Heart right ventricle (tissue), 16 donors: ENCODE data around the gene RPS4Y1. TPM values are rescaled to one million over a fixed set of nuclear protein-coding genes. Genes with fewer than 3 reads are reported as not detected.

Experiments
- ATAC-seq, 8 donors: fragments of 200-7000 bp; cut with Tn5 transposase; one replicate each; pipeline ENCODE4 v1.9.1; 2020; ENCODE audit warnings: mild to moderate bottlenecking in 8 of 8, moderate library complexity in 8 of 8, moderate number of reproducible peaks in 1 of 8
- DNase-seq, 2 donors: peaks; one replicate each; pipeline ENCODE4 v3.0.0-alpha.2; 2020
- H3K27ac ChIP-seq, 10 donors: fragments of 200-600 bp; sonication (generic) in 2 of 10; one replicate each; pipeline versions ENCODE4 v1.5.0 to v1.8.0; 2020 to 2022; ENCODE audit warnings: mild to moderate bottlenecking in 3 of 10
- H3K27me3 ChIP-seq, 7 donors: fragments of 200-600 bp; one replicate each; pipeline ENCODE4 v1.8.0; 2021 to 2022; ENCODE audit warnings: mild to moderate bottlenecking in 2 of 7
- H3K36me3 ChIP-seq, 9 donors: fragments of 200-600 bp; sonication (generic) in 1 of 9; one replicate each; pipeline versions ENCODE4 v1.5.0 to v1.8.0; 2020 to 2022; ENCODE audit warnings: mild to moderate bottlenecking in 2 of 9
- H3K4me1 ChIP-seq, 9 donors: fragments of 200-600 bp; sonication (generic) in 1 of 9; one replicate each; pipeline versions ENCODE4 v1.5.0 to v1.8.0; 2020 to 2022; ENCODE audit warnings: mild to moderate bottlenecking in 4 of 9
- H3K4me3 ChIP-seq, 10 donors: fragments of 200-600 bp; sonication (generic) in 2 of 10; one replicate each; pipeline versions ENCODE4 v1.5.0 to v1.8.0; 2020 to 2022; ENCODE audit warnings: mild to moderate bottlenecking in 7 of 10, moderate library complexity in 2 of 10
- H3K9me3 ChIP-seq, 11 donors: fragments of 200-600 bp in 10 of 11; sonication (generic) in 2 of 11; one replicate each; pipeline versions ENCODE4 v1.5.0 to v1.8.0; 2013 to 2022; ENCODE audit warnings: mild to moderate bottlenecking in 2 of 11, control low read depth in 1 of 11, moderate library complexity in 1 of 11
- WGBS, 2 donors: extraction: QIAGEN DNeasy Blood & Tissue Kit; methylation state at CpG; one replicate each; pipeline ENCODE4 v1.1.7; 2013; ENCODE audit warnings: inconsistent platforms in 1 of 2; 5-methylcytosine and 5-hydroxymethylcytosine counted together
- intact Hi-C, 10 donors: fragments of 100-400 bp; cut with DNase I; formaldehyde crosslinking; loops; one replicate each; pipeline versions ENCODE4 v1.11.1 to v1.14.2; 2022
- polyA plus RNA-seq, 2 donors: library from polyadenylated mRNA; stranded (reverse); fragments of 200-250 nt; gene quantifications; one replicate each; pipeline ENCODE4 v1.2.3, GENCODE V29; 2013
- total RNA-seq, 10 donors: library from RNA; stranded (reverse); fragmentation: NEBNext Ultra II Directional in 3 of 10; extraction: Animal tissue kit (Norgen Biotek cat#: 25700) in 3 of 10; gene quantifications; one replicate each; pipeline versions ENCODE4 v1.2.1 to v1.2.4, GENCODE V29; 2021 to 2023
- TF ChIP-seq, protein P1 (sequence below), 9 donors: fragments of 200-600 bp; sonication (generic) in 2 of 9; IDR thresholded peaks; one replicate each; pipeline versions ENCODE4 v1.5.0 to v1.8.0; 2021 to 2022; ENCODE audit warnings: antibody characterized with exemption in 9 of 9, mild to moderate bottlenecking in 5 of 9, moderate library complexity in 1 of 9
- donor health status: Arrhythmogenic right ventricular cardiomyopathy.
- donor health status: ischemic (EF 13 %, LVEDD 7.1; RV severe dilation, severe dysfunction).
- donor health status: healthy with polysubstance abuse.
- donor health status: DM: no; HTN: yes; CAD: no.
- donor health status: DM: no; HTN: no; CAD: no.
- donor health status: ischemic (EF 25% LVEDD 6.9; RV normal size, moderate dysfunction).
- donor health status: ischemic (EF 25% LVEDD 5.7; RV mildly dilated, moderate dysfunction).
- donor health status: healthy.
- donor health status: DM: yes; HTN: yes; CAD: no.
- donor health status: Ischemic cardiomyopathy.
- donor health status: ischemic (EF 35%, LVEDD 5.7; RV mildly dilated, moderate dysfunction).
- donor health status: nonischemic (EF 11% LVEDD 7.7; RV severe dilation, severe dysfunction).
- donor health status: DM: yes; HTN: yes; CAD: no.
- donor health status: PGD.
- donor health status: ischemic (EF 29% LVEDD 5.4; RV normal size, mild dysfunction).
- donor health status: nonischemic (EF 23%, LVEDD 6.1; RV moderate dilation, normal function).

The RPS4Y1 gene
- total and polyA plus RNA-seq, 12 donors, result 148 to 421 (median 174) TPM; not detected in 3

DNA sequence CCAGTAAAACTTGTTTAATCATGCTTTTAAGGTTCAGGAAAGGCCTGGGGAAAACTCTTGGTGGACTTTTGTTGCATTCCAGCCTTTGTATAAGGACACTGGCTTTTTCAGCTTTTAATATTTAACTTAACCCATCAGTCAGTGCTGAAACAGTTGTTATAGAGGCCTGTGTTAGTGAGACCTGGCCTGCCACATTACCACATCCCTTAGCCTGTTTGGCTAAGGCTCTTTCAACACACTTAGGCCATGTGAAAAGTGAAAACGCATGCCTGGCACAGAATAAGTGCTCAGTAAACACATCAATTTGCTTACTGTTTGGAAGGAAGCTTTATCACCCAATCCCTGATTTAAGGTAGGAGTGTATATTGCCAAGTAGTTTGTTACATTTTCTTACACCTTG, 3.5 kb upstream of the RPS4Y1 start:
- peaks cover 0 to 2% (median 0%) of the 10 kb centered on the region in 9 donors for H3K36me3 ChIP-seq
- peaks cover 0 to 7% (median 0%) of the 10 kb centered on the region in 7 donors for H3K27me3 ChIP-seq
- intact Hi-C loops, result no loop called here
- no peak for ATAC-seq
- no peak overlapping the region for H3K4me3 ChIP-seq
- no peak overlapping the region for H3K27ac ChIP-seq
- WGBS, 2 donors, result 74 to 77% methylated on average over 1 of the region's 1 CpG
- no peak for DNase-seq
- TF ChIP-seq, protein P1, sequence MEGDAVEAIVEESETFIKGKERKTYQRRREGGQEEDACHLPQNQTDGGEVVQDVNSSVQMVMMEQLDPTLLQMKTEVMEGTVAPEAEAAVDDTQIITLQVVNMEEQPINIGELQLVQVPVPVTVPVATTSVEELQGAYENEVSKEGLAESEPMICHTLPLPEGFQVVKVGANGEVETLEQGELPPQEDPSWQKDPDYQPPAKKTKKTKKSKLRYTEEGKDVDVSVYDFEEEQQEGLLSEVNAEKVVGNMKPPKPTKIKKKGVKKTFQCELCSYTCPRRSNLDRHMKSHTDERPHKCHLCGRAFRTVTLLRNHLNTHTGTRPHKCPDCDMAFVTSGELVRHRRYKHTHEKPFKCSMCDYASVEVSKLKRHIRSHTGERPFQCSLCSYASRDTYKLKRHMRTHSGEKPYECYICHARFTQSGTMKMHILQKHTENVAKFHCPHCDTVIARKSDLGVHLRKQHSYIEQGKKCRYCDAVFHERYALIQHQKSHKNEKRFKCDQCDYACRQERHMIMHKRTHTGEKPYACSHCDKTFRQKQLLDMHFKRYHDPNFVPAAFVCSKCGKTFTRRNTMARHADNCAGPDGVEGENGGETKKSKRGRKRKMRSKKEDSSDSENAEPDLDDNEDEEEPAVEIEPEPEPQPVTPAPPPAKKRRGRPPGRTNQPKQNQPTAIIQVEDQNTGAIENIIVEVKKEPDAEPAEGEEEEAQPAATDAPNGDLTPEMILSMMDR (IDR thresholded peaks at IDR 0.05), result no peak
- no peaks in the 10 kb centered on the region for H3K9me3 ChIP-seq
- H3K4me1 ChIP-seq, result peaks cover 0 to 11% (median 0%) of the 10 kb centered on the region in 9 donors

DNA sequence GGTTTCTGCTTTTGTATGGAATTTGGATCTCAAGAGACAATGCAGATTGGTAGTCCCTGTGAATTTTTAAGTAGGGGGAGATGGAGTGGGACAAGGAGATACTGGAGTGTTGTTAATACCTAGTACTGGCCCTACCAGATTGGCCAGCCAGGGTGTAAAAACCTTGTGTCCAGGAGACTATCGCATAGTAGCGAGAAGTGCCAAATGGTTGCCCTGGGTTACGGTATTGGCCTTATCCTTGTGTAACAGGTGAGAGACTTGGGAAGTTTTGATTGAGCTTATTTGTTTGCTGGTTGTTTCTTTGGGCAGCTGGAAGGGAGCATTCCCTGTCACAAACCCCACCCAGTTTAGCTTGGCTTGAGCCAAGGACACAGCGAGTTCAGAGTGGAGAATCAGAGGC, 5.4 kb downstream of the RPS4Y1 start:
- ATAC-seq (no peak), DNase-seq (no peak)
- peaks cover 0 to 87% (median 0%) of the 10 kb centered on the region in 9 donors for H3K36me3 ChIP-seq
- WGBS, 2 donors, result 94 to 95% methylated on average over 4 of the region's 4 CpGs
- no peak overlapping the region for H3K4me3 ChIP-seq
- no peaks in the 10 kb centered on the region for H3K27me3 ChIP-seq
- no peaks in the 10 kb centered on the region for H3K9me3 ChIP-seq
- TF ChIP-seq, protein P1 (IDR thresholded peaks at IDR 0.05), result no peak
- no peak overlapping the region for H3K27ac ChIP-seq
- intact Hi-C loops, result loop anchor here in 1 of 10 donors (10.0 kb wide), 1 partner anchor 88 kb away; the partner anchor contains the start of gene ZFY
- peaks cover 0 to 11% (median 0%) of the 10 kb centered on the region in 9 donors for H3K4me1 ChIP-seq

DNA sequence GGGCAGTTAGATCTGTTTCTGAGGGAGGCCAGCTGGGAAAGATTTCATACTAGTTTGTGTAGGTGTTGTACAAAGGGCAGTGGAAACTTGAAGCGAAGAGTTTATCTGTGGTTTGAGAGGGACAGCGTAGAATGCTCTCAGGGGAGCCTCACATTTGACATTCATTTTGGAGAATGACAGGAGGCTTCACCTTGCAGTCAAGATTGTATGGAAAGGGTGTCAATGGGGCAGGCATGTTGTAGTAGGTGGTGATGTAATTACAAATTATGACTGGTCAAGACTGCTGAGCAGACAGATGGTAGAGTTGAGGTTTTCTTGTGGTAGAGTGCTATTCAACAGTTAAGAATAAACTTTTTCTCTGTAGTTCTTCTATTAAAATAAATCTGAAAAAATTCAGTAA, 7.0 kb downstream of the RPS4Y1 start:
- no peak for DNase-seq
- Histone ChIP-seq H3K27ac (no peak overlapping the region), H3K36me3 (peaks cover 0 to 94% (median 0%) of the 10 kb centered on the region in 9 donors), H3K9me3 (no peaks in the 10 kb centered on the region), H3K4me3 (no peak overlapping the region), H3K4me1 (peaks cover 0 to 9% (median 0%) of the 10 kb centered on the region in 9 donors), H3K27me3 (no peaks in the 10 kb centered on the region)
- ATAC-seq, result no peak
- intact Hi-C loops, result loop anchor here in 1 of 10 donors (10.0 kb wide), 1 partner anchor 86 kb away; the partner anchor contains the start of gene ZFY
- WGBS, 2 donors, result 74 to 77% methylated on average over 2 of the region's 2 CpGs
- TF ChIP-seq, protein P1 (IDR thresholded peaks at IDR 0.05), result no peak

DNA sequence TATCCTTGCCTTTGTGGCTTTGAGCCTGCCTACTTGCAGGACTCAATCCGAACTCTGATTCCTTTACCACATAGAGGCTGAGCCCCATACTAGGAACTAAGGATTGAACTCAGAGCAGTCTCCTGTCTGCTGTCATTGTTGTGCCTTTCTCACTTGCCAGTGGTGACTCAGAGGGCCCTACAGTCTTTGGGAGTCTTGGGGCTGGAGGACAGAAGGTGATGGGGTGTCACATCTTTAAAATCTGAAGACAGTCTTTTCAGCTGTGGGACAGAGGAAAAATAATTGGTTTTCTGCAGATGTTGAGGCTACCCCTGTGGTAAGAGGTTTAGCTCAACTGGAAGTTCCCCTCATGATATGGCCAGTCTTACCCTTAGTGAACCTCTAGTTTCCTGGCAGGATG, 8.0 kb downstream of the RPS4Y1 start:
- Histone ChIP-seq H3K4me3 (no peak overlapping the region), H3K27me3 (no peaks in the 10 kb centered on the region), H3K4me1 (peaks cover 0 to 9% (median 0%) of the 10 kb centered on the region in 9 donors), H3K36me3 (peaks cover 0 to 94% (median 0%) of the 10 kb centered on the region in 9 donors), H3K9me3 (no peaks in the 10 kb centered on the region), H3K27ac (no peak overlapping the region)
- no peak for DNase-seq
- TF ChIP-seq, protein P1 (IDR thresholded peaks at IDR 0.05), result no peak
- 87 to 89% methylated on average over 1 of the region's 1 CpG for WGBS, 2 donors
- intact Hi-C loops, result loop anchor here in 1 of 10 donors (10.0 kb wide), 1 partner anchor 85 kb away; the partner anchor contains the start of gene ZFY
- no peak for ATAC-seq
